NCI-H2107 (cell line): Measurements from ENCODE around the gene PHF21B.

ENCODE experiments used
- DNase-seq: peaks from one replicate; lab custom pipeline; 2025; lab: John Stamatoyannopoulos, UW

The PHF21B gene

GRCh38 chr22:44892803-44893730 is 116.7 kb downstream of the PHF21B start:
- no peak for DNase-seq

GRCh38 chr22:44892243-44892642 is 117.6 kb downstream of the PHF21B start:
- DNase-seq = no peak

- DNase-seq = no peak
Observed at GRCh38 chr22:44891791-44892190, 118.0 kb downstream of the PHF21B start.

GRCh38 chr22:44891293-44891747 is 118.5 kb downstream of the PHF21B start:
- no peak for DNase-seq

- no peak for DNase-seq
Observed at GRCh38 chr22:44890416-44891292, 119.2 kb downstream of the PHF21B start.

GRCh38 chr22:44889255-44889878 is 120.4 kb downstream of the PHF21B start:
- DNase-seq = no peak

GRCh38 chr22:44888491-44889254 is 121.1 kb downstream of the PHF21B start:
- DNase-seq = no peak

- DNase-seq = no peak
Observed at GRCh38 chr22:44887941-44888366, 121.9 kb downstream of the PHF21B start.

GRCh38 chr22:44885806-44886360 is 123.9 kb downstream of the PHF21B start:
- DNase-seq = no peak

GRCh38 chr22:44884968-44885805 is 124.6 kb downstream of the PHF21B start:
- no peak for DNase-seq

- DNase-seq = no peak
Observed at GRCh38 chr22:44884562-44884961, 125.2 kb downstream of the PHF21B start.

GRCh38 chr22:44883011-44883421 is 126.8 kb downstream of the PHF21B start:
- no peak for DNase-seq

GRCh38 chr22:44882226-44882905 is 127.4 kb downstream of the PHF21B start:
- DNase-seq = no peak

GRCh38 chr22:44881624-44882023 is 128.2 kb downstream of the PHF21B start:
- no peak for DNase-seq

- DNase-seq = no peak
Observed at GRCh38 chr22:44880610-44881290, 129.1 kb downstream of the PHF21B start.

GRCh38 chr22:44879301-44879680 is 130.5 kb downstream of the PHF21B start:
- no peak for DNase-seq

GRCh38 chr22:44878483-44879300 is 131.1 kb downstream of the PHF21B start:
- DNase-seq = no peak

GRCh38 chr22:44876921-44877320 is 132.9 kb downstream of the PHF21B start:
- no peak for DNase-seq
